Thoracic aorta (tissue), 2 donors: Measurements from ENCODE around the gene FMNL3. TPM values are rescaled to one million over a fixed set of nuclear protein-coding genes. Genes with fewer than 3 reads are reported as not detected.
"Not testable (repeated sequence)": the region's sequence is repeated elsewhere in the genome, so short reads cannot be mapped to it uniquely, and the experiment has no call there.

Source experiments
- ATAC-seq: fragments of 150-250 bp; one replicate; pipeline ENCODE4 v1.8.0; 2017; ENCODE audit warnings: low read depth; ENCODE audit not compliant: insufficient number of reproducible peaks, low FRiP score
- DNase-seq: peaks from one replicate; pipeline ENCODE4 v3.0.0-alpha.2; 2020; ENCODE audit warnings: low spot score
- H3K27ac ChIP-seq, 2 donors: fragments of 200-600 bp; sonication (generic); 1 replicate in 1 of 2; 2 replicates in 1 of 2; pipeline ENCODE4 v1.5.1; 2016; ENCODE audit warnings: mild to moderate bottlenecking in 2 of 2, moderate library complexity in 2 of 2
- H3K27me3 ChIP-seq: fragments of 200-600 bp; sonication (generic); replicated peaks from 2 replicates; pipeline ENCODE4 v1.6.0; 2016; ENCODE audit warnings: mild to moderate bottlenecking; ENCODE audit not compliant: insufficient read depth
- H3K36me3 ChIP-seq: fragments of 200-600 bp; sonication (generic); one replicate; pipeline ENCODE4 v1.5.1; 2016
- H3K4me1 ChIP-seq, 2 donors: fragments of 200-600 bp; sonication (generic); 1 replicate in 1 of 2; 2 replicates in 1 of 2; pipeline versions ENCODE4 v1.5.1 to v1.6.0; 2016; ENCODE audit warnings: low read depth in 2 of 2, mild to moderate bottlenecking in 1 of 2; ENCODE audit not compliant: control insufficient read depth in 1 of 2
- H3K4me3 ChIP-seq: fragments of 200-600 bp; sonication (generic); 2 replicates; pipeline ENCODE4 v1.5.1; 2016; ENCODE audit warnings: mild to moderate bottlenecking
- H3K9me3 ChIP-seq: fragments of 200-600 bp; sonication (generic); 2 replicates; pipeline ENCODE4 v1.5.1; 2016
- total RNA-seq, 2 donors: library from RNA; depleted of rRNA; stranded (reverse); fragments of >200 nt; gene quantifications; one replicate each; pipeline versions ENCODE4 v1.1.0 to v1.2.3, GENCODE V29; 2016
- TF ChIP-seq, protein P1 (sequence below): fragments of 200-600 bp; sonication (generic); IDR thresholded peaks from one replicate; pipeline ENCODE4 v1.5.1; 2019; ENCODE audit warnings: antibody characterized with exemption

FMNL3 gene
- total RNA-seq, 2 donors from 2014 or later = 26.7 to 37.4 TPM

DNA sequence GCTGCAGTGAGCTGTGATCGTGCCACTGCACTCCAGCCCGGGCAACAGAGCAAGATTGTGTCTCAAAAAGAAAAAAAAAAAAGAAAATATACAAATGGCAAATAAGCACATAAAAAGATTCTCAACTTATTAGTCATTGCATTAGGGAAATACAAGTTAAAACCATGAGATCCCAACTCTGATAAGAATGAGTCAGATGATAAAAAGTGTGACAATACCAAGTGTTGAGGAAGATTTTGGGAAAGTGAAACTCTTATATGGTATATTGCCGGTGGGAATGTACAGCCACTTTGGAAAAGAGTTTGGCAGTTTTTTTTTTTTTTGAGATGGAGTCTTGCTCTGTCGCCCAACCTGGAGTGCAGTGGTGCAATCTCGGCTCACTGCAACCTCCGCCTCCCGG lies 91.5 kb downstream of the FMNL3 start:
- TF ChIP-seq, protein P1, sequence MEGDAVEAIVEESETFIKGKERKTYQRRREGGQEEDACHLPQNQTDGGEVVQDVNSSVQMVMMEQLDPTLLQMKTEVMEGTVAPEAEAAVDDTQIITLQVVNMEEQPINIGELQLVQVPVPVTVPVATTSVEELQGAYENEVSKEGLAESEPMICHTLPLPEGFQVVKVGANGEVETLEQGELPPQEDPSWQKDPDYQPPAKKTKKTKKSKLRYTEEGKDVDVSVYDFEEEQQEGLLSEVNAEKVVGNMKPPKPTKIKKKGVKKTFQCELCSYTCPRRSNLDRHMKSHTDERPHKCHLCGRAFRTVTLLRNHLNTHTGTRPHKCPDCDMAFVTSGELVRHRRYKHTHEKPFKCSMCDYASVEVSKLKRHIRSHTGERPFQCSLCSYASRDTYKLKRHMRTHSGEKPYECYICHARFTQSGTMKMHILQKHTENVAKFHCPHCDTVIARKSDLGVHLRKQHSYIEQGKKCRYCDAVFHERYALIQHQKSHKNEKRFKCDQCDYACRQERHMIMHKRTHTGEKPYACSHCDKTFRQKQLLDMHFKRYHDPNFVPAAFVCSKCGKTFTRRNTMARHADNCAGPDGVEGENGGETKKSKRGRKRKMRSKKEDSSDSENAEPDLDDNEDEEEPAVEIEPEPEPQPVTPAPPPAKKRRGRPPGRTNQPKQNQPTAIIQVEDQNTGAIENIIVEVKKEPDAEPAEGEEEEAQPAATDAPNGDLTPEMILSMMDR = no peak
- H3K4me3 ChIP-seq = no peak overlapping the region
- no peaks in the 10 kb centered on the region for H3K27me3 ChIP-seq
- no peak for DNase-seq
- no peaks in the 10 kb centered on the region for H3K9me3 ChIP-seq
- ATAC-seq = no peak
- no peaks in the 10 kb centered on the region for H3K36me3 ChIP-seq
- H3K27ac ChIP-seq = no peak overlapping the region
- no peaks in the 10 kb centered on the region for H3K4me1 ChIP-seq

DNA sequence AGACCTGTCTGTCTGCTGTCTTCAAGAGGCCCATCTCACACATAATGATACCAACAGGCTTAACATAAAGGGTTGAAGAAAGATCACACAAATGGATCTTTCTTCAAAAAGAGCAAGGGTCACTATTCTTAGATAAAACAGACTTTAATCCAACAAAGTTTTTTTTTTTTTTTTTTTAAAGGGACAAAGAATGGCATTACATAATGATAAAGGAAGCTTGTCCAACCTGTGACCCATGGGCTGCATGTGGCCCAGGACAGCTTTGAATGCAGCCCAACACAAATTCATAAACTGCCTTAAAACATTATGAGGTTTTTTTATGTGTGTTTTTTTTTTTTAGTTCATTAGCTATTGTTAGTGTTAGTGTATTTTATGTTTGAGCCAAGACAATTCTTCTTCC lies 95.0 kb downstream of the FMNL3 start:
- Histone ChIP-seq H3K4me1 (no peaks in the 10 kb centered on the region), H3K27me3 (no peaks in the 10 kb centered on the region), H3K9me3 (no peaks in the 10 kb centered on the region), H3K27ac (no peak overlapping the region), H3K36me3 (no peaks in the 10 kb centered on the region), H3K4me3 (no peak overlapping the region)
- TF ChIP-seq, protein P1 = no peak
- no peak for DNase-seq
- ATAC-seq = no peak

DNA sequence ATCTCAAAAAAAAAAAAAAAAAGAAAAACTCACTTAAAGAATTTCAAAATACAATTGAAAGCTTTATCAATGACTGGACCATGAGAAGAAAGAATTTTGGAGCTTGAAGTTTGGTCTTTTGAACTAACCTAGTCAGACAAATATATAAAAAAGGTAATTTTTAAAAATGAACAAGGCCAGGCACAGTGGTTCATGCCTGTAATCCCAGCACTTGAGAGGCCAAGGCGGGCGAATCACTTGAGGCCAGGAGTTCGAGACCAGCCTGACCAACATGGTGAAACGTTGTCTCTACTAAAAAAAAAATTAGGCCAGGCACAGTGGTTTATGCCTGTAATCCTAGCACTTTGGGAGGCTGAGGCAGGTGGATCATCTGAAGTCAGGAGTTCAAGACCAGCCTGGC lies 96.4 kb downstream of the FMNL3 start:
- ATAC-seq = not testable (repeated sequence)

DNA sequence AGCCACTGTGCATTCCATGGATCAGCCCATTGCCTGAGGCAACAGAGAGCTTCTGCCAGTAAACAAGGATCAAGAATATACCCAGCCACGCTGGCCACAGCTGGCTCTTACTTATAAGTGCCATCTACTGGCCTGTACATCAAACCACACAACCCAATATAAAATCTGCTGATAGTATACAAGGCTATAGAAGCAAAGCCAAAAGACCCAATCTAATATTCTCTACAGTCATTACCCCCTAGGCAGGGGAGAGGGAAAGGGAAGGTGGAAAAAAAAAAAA lies 97.4 kb downstream of the FMNL3 start:
- no peak for DNase-seq
- Histone ChIP-seq H3K4me1 (peaks cover 0 to 6% of the 10 kb centered on the region in 2 donors), H3K36me3 (no peaks in the 10 kb centered on the region), H3K4me3 (no peak overlapping the region), H3K27me3 (no peaks in the 10 kb centered on the region), H3K27ac (no peak overlapping the region), H3K9me3 (no peaks in the 10 kb centered on the region)
- TF ChIP-seq, protein P1 = no peak
- ATAC-seq = no peak

More for the DNA sequence above, 96.4 kb downstream of the FMNL3 start:
- not testable (repeated sequence) for H3K27me3 ChIP-seq, H3K36me3 ChIP-seq, H3K4me3 ChIP-seq, H3K27ac ChIP-seq, DNase-seq, H3K4me1 ChIP-seq, H3K9me3 ChIP-seq

DNA sequence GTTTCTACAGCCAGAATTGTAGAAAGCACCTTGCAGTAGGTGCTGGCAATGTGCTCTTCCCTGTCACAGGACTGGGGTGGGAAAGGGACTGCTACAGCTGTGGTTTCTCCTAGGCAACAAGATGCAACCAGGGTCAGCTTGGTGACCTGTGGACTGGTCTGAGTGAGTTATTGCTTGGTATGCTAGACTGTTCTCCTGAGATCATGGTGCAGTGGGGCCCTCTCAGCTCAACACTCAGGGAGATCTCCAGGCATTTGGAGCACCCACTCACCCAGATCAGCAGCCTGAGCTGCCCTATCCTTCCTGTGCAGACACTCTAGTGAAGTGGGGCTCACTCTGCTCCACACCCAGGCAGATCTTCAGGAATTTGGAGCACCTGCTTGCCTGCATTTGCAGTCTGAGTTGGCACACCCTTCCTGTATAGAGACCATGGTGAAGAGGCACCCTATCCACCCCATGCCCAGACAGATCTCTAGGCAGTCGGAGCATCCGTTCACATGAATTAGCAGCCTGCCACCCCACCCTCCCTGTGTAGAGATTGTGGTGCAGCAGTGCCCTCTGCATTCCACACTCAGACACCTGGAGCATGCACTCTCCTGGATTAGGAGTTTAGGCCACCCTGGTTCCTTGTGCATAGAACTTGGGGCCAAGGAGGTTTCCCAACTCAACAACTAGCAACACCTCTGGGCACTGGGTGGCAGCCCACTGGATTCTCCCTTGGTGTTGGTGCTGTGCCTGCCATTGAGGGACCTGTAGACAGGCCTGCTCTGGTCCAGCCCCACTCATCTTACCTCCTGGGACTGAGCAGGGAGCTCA lies 97.9 kb downstream of the FMNL3 start:
- ATAC-seq = no peak
- Histone ChIP-seq H3K27me3 (no peaks in the 10 kb centered on the region), H3K4me3 (no peak overlapping the region), H3K36me3 (no peaks in the 10 kb centered on the region), H3K27ac (no peak overlapping the region), H3K9me3 (no peaks in the 10 kb centered on the region), H3K4me1 (peaks cover 0 to 6% of the 10 kb centered on the region in 2 donors)
- no peak for DNase-seq
- TF ChIP-seq, protein P1 = no peak

DNA sequence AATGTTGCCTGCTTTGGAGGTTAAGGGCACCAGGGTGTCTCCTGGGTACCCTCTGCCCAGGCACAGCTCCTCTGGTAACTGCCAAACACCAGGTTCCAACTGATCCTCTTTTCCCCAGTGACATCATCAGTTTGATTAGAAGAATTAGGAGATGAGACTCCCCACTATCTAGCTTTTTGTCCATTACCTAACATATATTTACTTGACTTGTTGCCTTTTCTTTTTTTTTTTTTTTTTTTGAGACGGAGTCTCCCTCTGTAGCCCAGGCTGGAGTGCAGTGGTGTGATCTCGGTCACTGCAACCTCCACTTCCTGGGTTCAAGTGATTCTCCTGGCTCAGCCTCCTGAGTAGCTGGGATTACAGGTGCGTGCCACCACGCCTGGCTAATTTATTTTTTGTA lies 101.7 kb downstream of the FMNL3 start, which contains the start of gene FAM186B:
FAM186B (minus strand) TSS at position 101 of the 400 bp plus-strand sequence. CDS start 162 bp downstream, outside the sequence.
- not testable (repeated sequence) for H3K27me3 ChIP-seq, DNase-seq

More for the DNA sequence above, 101.7 kb downstream of the FMNL3 start, which contains the start of gene FAM186B:
- H3K36me3 ChIP-seq, H3K9me3 ChIP-seq, H3K27ac ChIP-seq, H3K4me3 ChIP-seq, ATAC-seq, H3K4me1 ChIP-seq: not testable (repeated sequence)
